HG03097 (cell line): ENCODE results near the gene PPDPF.
"Not testable (repeated sequence)": the region's sequence is repeated elsewhere in the genome, so short reads cannot be mapped to it uniquely, and the experiment has no call there.

Experiments used
- ATAC-seq: cut with Tn5 transposase; IDR thresholded peaks from one replicate; pipeline ENCODE4 v1.9.1; 2021; ENCODE audit not compliant: unreplicated experiment, low FRiP score

The PPDPF gene, protein sequence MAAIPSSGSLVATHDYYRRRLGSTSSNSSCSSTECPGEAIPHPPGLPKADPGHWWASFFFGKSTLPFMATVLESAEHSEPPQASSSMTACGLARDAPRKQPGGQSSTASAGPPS

DNA sequence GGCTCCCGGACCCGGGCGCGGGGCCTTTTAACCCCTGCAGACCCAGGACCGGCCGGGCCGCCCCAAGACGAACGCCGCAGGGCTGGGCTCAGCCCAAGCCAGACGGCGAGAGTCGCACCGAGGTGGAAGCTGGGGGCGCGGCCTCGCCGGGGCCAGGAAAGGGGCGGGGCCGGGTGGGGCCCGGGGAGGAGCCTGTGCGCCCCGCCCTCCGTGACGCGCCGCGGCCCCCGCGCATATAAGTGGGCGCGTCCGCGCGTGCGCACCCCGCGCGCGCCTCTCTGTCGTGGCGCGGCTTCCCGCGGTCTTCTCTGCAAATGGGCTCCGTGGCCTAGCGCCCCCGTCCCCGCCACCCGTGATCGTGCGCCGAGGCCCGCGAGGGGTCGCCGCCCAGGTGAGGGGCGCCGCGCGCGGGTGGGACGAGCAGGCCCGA lies at the start of gene PPDPF:
PPDPF (plus strand) TSS at position 262 of the 430 bp plus-strand sequence. CDS start 544 bp downstream, outside the sequence.
- ATAC-seq: peak; percentile 63

DNA sequence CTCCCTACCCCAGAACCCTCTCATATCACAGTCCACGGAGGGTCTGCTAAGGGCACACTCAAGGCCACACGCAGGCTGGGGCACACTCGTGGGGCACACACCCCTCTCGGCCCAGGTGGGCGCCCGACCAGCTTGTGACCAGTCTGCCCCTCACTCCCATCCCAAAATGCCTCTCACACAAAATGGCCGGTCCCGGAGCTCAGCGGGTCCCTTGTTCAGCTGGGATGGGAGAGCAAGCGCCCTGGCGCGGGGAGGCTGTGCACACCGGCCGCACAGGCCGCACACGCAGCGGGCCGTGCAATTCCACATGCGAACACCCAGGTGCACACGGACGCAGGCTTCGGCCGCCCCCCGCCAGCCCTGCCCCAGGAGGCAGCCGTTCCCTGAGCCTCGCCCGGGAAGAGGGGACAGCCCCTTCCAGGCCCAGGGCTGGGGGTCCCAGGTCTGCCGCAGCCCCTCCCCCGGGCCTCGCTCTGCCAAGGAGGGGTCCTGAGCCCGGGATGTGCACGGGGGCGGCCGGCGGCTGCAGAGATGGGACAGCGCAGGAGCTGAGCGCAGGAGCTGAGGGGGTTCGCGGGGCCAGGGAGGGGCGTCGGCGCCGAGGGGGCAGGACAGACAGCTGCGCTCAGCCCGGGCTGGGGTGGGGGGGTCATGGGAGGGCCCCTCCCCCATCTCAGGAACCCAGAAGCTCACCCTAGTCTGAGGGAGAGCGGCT lies 49.4 kb upstream of the PPDPF start:
- no peak for ATAC-seq

DNA sequence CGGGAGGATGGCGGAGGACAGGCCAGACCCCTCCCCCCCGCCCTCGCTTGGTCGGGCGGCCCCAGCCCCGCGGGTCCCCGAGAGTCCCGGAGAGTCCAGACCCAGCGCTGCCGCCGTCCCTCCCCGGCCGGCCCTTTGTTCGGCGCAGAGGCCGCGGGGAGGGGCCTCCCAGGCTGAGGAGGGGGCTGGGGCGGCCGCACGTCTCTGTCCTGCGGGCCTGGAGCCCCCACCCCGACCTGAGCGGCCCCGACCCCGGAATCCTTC lies 48.9 kb upstream of the PPDPF start:
- no peak for ATAC-seq

DNA sequence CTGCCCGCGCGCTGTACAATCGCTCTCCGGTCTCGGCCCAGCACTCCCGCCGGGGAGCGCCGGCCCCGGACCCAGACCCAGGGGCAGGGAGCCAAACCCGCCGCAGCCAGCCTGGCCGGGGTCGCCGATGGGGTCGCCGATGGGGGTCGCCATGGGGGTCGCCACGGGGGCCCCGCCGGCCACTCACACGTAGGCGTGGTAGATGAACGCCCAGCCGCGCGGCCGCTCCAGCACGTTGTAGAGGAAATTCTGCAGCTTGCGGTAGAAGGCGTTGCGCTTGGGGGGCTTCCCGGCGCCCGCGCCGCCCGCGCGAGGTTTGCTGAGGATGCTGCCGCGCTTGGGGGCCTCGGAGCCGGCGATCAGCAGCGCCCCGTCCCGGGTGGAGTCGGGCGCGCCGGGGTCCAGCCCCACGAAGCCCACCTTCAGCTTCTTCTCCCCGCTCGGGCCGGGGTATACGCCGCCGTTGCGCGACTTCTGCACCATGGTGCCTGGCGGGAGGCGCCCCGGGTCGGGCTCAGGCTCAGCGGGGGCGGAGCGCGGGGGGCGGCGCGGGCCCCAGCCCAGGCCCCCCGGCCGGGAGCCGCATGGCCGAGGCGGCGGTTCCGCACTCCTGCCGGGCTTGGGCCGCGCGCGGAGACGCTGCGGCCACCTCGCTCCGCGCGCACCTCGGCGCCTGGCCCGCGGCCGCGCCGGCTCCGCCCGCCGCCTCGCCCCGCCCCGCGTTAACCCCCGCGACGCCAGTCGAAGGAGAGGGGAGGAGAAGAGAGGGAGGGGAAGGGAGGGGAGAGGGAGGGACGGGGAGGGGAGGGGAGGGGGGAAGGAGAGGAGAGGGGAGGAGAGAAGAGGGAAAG lies 48.4 kb upstream of the PPDPF start, which contains the start of gene KCNQ2:
KCNQ2 (minus strand) TSS at position 675 of the 851 bp plus-strand sequence; CDS start at position 483, 192 bp downstream.
- ATAC-seq: no peak

DNA sequence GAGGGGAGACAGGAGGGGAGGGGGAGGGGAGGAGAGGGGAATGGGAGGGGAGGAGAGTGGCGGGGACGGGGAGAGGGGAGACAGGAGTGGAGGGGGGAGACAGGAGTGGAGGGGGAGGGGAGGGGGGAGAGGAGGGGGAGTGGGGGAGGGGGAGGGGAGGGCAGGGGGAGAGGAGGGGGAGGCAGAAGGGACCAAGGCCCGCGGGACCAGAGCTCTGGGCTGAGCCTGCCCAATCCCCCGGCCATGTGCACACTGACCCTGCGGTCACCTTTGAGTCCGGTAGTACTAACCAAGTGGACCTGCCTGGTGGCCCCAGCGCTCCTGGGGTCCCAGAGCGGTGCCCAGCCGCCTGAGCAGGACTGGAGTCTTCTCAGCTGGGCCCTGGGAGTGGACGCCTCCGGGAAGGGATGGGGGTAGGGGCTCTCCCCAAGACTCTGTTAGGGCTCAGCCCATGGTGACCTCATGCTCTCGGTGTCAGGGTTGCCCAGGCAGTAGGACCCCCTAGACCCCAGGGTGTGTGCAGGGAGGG lies 47.6 kb upstream of the PPDPF start:
- ATAC-seq: no peak

DNA sequence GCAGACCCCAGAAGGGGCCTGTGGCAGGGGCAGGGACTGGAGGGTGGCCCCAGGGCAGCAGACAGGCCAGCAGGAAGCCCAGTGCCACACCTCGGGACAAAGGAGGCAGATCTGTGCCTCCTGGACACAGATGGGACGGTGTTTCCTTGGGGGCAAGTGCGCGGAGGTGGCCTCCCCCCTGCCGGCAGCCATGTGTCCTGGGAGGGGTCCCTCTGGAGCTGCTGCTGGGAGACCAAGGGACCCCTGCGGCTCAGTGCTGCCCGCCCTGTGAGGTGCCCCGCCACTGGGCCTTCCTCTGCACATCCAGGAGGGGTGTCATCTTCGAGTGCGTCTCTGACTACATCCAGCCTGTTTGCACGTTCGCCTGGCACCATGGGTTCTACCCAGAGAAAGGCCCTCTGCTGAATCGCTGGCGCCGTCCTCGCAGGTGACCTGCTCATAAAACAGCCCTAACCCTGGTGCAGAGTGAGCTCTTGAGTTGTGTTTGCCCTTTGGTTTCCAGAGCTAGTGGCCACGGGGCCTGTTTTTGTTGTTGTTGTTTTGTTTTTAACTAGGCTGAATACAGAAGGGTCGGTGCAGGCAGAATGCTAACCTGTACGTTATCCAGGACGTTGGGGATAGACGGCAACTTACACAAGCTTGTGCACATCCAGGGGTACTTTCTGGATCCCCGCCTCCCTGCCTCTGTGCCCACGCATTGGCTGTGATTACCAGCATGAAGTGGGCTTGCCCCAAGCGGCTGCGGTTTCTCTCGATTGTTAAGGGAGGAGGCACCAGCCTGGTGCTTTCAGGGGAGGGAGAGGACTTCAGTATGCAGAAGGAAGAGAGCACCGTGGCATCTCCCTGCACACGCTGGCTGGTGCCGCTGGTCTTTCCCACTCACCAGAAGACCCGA lies 46.8 kb upstream of the PPDPF start:
- ATAC-seq: no peak

DNA sequence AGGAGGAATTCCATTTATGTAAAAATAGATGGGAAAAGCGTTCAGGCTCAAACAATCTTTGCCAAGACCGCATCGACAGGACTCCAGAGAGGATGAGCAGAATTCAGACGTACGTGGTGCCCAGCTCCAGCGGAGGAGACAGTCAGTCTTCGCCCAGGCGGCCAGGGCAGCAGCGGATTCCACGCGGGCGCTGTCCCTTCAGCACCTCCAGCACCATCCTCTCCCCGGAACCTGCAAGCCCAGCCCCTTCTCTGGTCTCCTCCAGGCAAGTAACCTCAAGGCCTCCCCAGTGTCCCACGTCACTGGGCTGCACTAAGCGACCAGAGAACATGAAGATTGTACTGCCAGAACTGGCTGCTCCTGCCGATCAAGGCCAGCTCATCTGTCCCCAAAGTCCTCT lies 45.4 kb upstream of the PPDPF start:
- ATAC-seq: no peak

DNA sequence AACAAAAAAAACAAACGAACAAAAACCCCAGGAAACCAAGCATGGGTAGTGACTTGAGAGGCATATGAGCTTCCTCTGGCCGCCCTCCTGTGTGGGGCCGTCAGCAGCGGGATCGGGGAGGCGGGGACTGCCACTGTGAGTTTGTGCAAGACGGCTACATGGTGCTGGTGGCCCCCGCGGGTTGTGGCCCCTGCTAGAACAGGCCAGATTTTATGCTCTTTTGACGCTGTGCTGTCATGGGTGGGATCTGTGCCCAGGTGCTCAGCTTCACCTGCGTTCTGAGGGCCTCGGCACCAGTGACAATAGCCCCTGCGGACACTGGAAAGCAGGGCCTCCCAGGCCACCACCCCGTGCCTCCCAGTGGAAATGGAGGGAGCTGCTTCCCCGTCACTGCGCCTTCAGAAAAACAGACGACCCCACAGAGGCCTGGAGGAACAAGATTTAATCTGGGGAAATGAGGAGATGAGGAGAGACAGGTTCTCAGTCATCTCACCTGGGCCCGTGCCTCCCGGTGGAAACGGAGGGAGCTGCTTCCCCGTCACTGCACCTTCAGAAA lies 43.4 kb upstream of the PPDPF start:
- no peak for ATAC-seq

DNA sequence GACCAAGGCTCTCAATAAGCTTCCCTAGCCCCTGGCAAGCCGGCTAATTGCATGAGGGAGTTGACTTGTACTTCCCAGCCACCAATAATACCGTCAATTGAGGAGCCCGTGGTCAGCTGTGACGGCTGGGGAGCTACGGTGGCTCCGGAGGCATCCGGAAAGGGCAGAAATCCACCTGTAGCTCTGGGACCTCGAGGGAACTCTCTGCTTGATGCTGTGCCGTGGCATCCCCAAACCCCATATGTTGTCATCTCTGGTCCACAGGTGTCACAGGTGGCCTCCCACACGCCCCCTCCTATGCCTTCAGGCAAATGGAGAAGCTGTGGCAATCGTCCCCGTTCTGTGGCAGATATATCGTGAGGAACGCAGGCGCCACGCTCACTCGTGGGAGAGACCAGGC lies 42.6 kb upstream of the PPDPF start:
- ATAC-seq: no peak

DNA sequence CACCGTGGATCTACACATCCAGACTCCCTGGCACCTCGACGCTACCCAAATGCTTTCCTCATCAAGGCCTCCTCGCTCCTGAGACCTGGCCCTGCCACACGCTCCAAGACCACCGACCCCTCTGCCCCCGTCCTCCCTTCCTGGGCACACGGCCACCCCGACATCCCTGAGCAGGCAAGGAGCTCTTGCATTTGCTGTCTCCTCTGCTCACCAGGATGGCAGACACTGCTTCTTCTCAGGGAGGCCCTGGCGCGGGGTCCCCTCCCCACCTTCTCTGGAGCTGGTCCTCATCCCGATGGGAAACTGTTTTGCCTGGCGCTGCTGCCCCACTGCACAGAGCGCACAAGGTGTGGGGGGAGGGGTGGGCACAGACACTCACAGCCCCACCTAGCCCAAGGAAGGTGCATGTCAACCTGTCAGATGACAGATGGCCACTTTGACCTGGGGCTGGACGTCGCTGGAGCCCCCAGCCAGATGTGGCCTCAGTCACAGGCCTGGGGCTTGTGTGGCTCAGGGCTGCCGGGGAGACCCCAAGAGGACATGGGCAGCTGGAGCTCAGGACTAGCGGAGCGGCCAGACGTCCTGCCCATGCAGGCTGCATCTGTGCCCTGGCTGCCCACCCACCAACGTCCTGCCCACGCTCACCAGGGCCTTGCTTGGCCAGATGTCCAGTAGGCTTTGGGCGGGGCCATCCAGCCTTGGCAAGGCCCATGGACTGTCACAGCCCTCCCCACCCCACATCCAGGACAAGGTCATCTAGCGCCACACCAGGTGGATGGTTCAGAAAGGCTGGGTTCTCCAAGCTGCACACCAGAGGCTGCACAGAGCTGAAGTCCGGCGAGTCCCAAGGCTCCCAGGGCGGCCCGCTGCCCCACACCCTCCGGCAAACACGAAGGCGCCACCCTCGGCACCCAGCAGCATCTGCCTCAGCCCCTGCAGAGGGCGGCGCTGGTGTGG lies 41.9 kb upstream of the PPDPF start:
- no peak for ATAC-seq

DNA sequence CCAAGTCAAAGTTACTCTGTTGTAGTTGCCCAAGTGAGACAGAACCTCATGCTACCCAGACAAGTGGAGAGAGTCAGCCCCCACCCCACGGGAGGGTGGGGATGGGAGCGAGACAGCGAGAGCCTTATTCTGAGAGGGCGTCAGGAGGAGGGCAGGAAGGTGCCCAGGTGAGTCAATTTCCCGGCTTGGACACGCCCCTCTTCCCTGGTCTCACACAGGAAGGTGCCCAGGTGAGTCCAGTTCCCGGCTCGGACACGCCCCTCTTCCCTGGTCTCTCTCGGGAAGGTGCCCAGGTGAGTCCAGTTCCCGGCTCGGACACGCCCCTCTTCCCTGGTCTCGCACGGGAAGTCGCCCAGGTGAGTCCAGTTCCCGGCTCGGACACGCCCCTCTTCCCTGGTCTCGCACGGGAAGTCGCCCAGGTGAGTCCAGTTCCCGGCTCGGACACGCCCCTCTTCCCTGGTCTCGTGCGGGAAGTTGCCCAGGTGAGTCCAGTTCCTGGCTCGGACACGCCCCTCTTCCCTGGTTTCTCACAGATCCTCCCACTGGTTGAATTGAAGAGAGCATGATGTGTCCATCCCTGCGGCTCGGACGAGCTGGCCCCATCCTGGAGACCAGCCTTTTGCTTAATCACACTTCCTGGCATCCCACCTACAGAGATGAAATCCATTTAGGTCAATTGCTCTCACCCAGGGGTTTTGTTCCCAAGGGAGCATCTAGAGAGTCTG lies 40.7 kb upstream of the PPDPF start:
- not testable (repeated sequence) for ATAC-seq

DNA sequence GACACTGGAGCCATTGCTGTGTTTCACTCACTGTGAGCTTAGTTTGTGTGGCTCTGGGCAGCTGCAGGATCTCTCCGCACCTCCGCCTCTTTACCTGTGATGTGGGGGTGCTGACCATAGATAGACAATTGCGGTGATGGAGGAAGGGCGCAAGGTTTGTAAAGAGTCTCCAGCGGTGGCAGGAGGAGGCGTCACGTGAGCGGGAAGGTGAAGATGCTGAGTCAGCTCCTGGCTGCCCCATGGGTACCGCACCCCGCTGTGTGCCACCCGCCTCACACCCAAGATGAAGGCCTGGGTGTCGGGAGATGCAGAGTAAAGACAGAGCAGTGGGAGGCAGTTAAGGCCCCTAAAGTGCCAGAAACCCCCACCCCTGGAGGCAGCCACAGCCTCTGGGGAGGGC lies 39.1 kb upstream of the PPDPF start:
- ATAC-seq: no peak

DNA sequence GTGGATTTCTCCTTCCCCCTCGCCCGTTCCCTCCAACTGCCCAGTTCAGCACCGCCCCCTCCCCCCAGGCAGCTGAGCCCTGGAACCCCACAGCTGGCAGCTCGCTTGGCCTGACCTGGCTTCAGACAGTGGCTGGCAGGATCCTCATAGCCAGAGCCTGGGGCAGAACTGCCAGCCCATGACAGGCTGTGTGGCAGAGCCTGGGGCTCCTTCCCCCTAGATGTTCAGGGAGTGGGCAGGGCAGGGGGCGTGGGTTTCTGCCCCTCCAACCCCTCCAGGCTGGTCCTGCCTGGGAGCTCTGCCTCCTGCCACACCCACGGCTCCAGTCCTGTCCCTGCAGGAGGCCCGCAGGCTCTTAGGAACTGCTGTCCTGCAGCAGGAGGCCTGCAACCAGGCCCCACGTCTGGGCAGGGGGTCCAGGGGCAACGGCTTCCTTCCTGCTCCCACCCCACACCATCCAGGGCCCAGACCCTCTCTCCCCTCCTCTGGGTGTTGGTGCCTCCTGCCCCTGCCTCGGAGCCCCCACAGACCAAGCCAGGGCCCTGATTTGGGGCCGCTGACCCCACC lies 38.5 kb upstream of the PPDPF start:
- ATAC-seq: no peak

DNA sequence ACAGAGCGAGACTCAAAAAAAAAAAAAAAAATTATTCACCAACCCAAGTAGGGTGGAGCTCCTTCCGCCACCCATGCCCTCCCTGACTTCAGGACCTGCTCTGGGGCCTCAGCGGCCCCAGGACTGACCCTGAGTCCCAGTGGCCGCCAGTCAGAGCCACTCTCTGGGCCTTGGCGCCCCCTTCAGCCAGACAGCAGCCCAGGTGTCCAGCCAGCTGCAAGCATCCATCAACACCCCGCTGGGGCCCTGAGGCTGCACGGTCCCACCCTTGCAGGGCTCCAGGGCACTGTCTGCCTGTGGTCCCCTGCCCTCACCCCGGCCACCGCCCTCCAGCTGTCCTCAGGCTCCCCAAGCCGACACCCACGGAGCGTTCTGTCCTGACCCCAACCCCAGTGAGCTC lies 36.7 kb upstream of the PPDPF start:
- no peak for ATAC-seq

DNA sequence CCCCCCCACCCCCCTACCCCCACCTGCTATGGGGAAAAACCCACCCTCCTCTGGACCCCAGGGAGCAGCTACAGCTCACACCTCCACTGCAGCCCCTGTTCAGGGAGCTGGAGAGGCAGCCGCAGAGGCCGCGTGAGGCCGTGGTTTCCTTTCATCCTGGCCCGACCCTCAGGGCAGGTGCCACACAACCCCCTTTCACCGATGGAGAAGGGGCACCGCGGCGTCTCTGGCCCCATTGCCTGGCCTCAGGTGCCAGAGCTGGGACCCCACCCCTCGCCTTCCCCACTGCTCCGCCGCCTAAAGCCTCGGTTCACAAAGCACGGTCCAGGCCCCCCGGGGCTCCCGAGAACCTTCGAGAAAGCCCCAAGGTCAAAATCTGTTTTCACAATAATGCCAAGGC lies 36.3 kb upstream of the PPDPF start:
- no peak for ATAC-seq

DNA sequence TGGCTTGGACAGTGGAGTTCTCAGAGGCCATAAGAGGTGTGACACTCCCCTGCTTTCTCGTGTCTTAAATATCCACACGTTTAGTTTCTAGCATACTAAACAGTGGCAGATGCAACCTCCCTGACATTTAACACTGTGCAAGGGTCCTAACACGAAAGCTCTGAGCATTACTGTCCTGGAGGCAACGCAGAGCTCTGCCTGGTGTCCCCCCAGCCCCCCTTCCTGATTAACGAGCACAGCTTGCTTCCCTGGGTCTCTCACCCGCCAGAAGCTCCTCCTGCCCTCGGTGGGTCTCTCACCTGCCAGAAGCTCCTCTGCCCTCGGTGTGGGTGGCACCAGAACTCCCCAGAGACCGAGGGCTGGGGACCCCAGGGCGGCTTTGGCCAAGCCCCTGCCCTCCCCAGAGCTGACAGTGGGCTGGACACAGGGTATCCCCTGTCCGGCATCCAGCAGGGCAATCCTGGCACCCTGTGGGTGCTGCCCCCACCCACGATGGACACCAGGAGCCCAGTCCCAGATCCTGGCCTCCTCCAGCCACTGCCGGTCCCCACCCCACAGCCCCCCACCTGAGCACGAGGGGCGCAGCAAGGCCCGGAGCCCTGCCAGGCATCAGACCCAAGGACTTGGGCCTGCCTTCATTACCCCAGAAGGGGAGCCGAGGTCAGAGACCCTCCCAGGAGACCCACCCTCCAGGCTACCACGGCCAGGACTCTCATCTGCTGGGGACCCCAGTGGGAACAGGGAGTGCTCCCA lies 35.7 kb upstream of the PPDPF start:
- ATAC-seq: no peak

DNA sequence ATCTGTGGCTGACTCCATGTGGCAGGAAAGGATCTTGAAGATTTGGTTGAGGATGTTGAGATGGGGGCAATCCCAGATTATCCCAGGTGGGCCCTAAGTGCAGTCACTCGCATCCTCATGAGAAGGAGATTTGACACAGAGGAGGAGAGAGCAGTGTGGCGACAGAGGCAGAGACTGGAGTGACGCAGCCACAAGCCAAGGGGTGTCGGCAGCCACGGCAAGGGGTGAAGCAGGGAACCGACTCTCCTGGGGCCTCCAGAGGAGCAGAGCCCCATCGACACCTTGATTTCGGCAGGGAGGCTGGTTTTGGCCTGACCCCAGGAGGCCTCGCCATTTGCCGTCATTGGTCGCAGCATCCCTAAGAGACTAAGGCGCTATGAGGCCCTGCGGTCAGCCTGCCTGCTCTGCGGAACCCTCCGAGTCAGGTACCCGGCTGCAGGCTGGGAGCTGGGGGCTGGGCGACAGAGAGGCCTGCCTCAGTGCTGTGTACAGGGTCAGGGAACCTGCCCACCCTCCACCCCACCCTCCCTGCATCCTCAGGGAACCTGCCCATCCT lies 34.2 kb upstream of the PPDPF start:
- ATAC-seq: no peak
